ENCODE measurements around the gene CCDC112.

DNA sequence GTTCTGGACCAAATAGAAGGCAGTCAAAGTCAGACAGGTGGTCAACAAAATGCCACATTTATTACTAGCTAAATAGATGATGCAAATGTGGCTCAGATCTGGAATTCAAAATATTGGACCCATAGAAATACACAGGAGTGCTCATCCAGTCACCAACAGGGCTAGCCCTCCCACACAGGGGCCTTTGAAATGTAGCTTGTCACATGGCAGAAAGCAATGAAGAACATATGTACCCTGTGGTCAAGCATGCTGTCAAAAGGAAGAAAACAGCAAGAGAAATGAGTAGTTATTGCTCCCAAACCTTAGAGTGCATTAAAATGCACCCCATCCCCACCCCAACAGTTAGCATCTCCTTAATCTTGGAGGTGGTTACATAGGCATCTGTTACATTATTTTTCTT is 20.9 kb upstream of the CCDC112 start:
- no peak for TF ChIP-seq EZH2 (IDR thresholded peaks at IDR 0.05; ENCODE audit: low read length)
- TF ChIP-seq, protein P1, sequence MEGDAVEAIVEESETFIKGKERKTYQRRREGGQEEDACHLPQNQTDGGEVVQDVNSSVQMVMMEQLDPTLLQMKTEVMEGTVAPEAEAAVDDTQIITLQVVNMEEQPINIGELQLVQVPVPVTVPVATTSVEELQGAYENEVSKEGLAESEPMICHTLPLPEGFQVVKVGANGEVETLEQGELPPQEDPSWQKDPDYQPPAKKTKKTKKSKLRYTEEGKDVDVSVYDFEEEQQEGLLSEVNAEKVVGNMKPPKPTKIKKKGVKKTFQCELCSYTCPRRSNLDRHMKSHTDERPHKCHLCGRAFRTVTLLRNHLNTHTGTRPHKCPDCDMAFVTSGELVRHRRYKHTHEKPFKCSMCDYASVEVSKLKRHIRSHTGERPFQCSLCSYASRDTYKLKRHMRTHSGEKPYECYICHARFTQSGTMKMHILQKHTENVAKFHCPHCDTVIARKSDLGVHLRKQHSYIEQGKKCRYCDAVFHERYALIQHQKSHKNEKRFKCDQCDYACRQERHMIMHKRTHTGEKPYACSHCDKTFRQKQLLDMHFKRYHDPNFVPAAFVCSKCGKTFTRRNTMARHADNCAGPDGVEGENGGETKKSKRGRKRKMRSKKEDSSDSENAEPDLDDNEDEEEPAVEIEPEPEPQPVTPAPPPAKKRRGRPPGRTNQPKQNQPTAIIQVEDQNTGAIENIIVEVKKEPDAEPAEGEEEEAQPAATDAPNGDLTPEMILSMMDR (optimal IDR thresholded peaks at IDR 0.05 in 1 of 3, IDR thresholded peaks at IDR 0.05 in 1 of 3, conservative IDR thresholded peaks at IDR 0.05 in 1 of 3; ENCODE audit: extremely low read depth in 1 of 3, insufficient read depth in 2 of 3, low read length in 3 of 3): no peak

All from keratinocyte (primary cell).